ENCODE measurements around the gene XPR1.

GRCh38 chr1:180901076-180901990, 269.5 kb downstream of the XPR1 start:
- no peak for TF ChIP-seq CTCF (IDR thresholded peaks at IDR 0.05; ENCODE audit: control extremely low read depth in 1 of 3, insufficient read depth in 1 of 3, low read depth in 1 of 3, low read length in 3 of 3)
- TF ChIP-seq JUN (IDR thresholded peaks at IDR 0.05; ENCODE audit: low read depth, low read length), result no peak
- TF ChIP-seq POLR2A (IDR thresholded peaks at IDR 0.05; ENCODE audit: control extremely low read depth in 1 of 2, low read depth in 2 of 2, low read length in 2 of 2), result no peak
- TF ChIP-seq JUND (IDR thresholded peaks at IDR 0.05; ENCODE audit: low read length), result no peak
- TF ChIP-seq GABPA (IDR thresholded peaks at IDR 0.05; ENCODE audit: borderline replicate concordance, insufficient read depth, low read length), result no peak

Data from H1 (cell line).